IMR-90 (cell line): ENCODE measurements around the gene IGSF22.

ENCODE experiments used
- CEBPB ChIP-seq: IDR thresholded peaks from 2 replicates; pipeline ENCODE4 v1.6.1; 2012; ENCODE audit warnings: low read depth, low read length, improper control_type of control experiment
- CTCF ChIP-seq: conservative IDR thresholded peaks from 2 replicates; pipeline ENCODE4 v1.5.1; 2012; ENCODE audit warnings: mild to moderate bottlenecking, low read depth, low read length, improper control_type of control experiment
- MXI1 ChIP-seq: IDR thresholded peaks from 2 replicates; pipeline ENCODE4 v1.6.1; 2012; ENCODE audit warnings: low read depth, mild to moderate bottlenecking, low read length, moderate library complexity, borderline replicate concordance
- POLR2A ChIP-seq: IDR thresholded peaks from 2 replicates; pipeline ENCODE4 v1.6.1; 2012; ENCODE audit warnings: mild to moderate bottlenecking, low read depth, low read length
- RCOR1 ChIP-seq: IDR thresholded peaks from 2 replicates; pipeline ENCODE4 v1.6.1; 2012; ENCODE audit warnings: mild to moderate bottlenecking, low read length, improper control_type of control experiment; ENCODE audit not compliant: insufficient replicate concordance

- TF ChIP-seq CTCF = no peak
- TF ChIP-seq POLR2A = no peak
- no peak for TF ChIP-seq MXI1
- TF ChIP-seq RCOR1 = no peak
- TF ChIP-seq CEBPB = no peak
These were observed 4.0 kb upstream of the IGSF22 start for GRCh38 chr11:18730020-18730419.
